GM23338 (cell line): Measurements from ENCODE around the gene UBXN10.

Experiments
- CREB1 ChIP-seq: fragments of 250-450 bp; sonication (Bioruptor Pico); IDR thresholded peaks from 2 replicates; pipeline ENCODE4 v1.5.0; 2020; ENCODE audit warnings: low read depth, mild to moderate bottlenecking, moderate library complexity
- CTCF ChIP-seq, 2 experiments: fragments of 200-600 bp in 1 of 2; sonication (generic) in 1 of 2; conservative IDR thresholded peaks; 2 replicates each; pipeline versions ENCODE4 v1.5.1 to v1.6.1; 2016 to 2017; ENCODE audit warnings: antibody characterized with exemption in 2 of 2, low read depth in 2 of 2, mild to moderate bottlenecking in 2 of 2, moderate library complexity in 1 of 2
- EZH2 ChIP-seq: fragments of 200-600 bp; sonication (generic); IDR thresholded peaks from one replicate; pipeline ENCODE4 v1.8.0; 2017; ENCODE audit warnings: antibody characterized with exemption, mild to moderate bottlenecking, low read depth; ENCODE audit not compliant: unreplicated experiment
- EZH2phosphoT487 ChIP-seq: fragments of 200-600 bp; sonication (generic); IDR thresholded peaks from one replicate; pipeline ENCODE4 v1.8.1; 2018; ENCODE audit warnings: antibody characterized with exemption; ENCODE audit not compliant: unreplicated experiment
- JUNB ChIP-seq: IDR thresholded peaks from one replicate; pipeline ENCODE4 v1.6.1; 2016; ENCODE audit warnings: antibody characterized with exemption; ENCODE audit not compliant: unreplicated experiment
- NANOG ChIP-seq: IDR thresholded peaks from 2 replicates; pipeline ENCODE4 v1.6.1; 2016; ENCODE audit warnings: antibody characterized with exemption, borderline replicate concordance
- POLR2AphosphoS5 ChIP-seq: IDR thresholded peaks from 2 replicates; pipeline ENCODE4 v1.6.1; 2016; ENCODE audit warnings: antibody characterized with exemption, low read depth
- REST ChIP-seq: IDR thresholded peaks from one replicate; pipeline ENCODE4 v1.6.1; 2018; ENCODE audit warnings: antibody characterized with exemption; ENCODE audit not compliant: unreplicated experiment
- STAT1 ChIP-seq: IDR thresholded peaks from one replicate; pipeline ENCODE4 v1.6.1; 2016; ENCODE audit warnings: antibody characterized with exemption; ENCODE audit not compliant: unreplicated experiment
- ZNF114 ChIP-seq: fragments of 250-450 bp; sonication (Bioruptor Pico); IDR thresholded peaks from 2 replicates; pipeline ENCODE4 v1.5.0; 2020; ENCODE audit warnings: mild to moderate bottlenecking, moderate library complexity
- ZNF331 ChIP-seq: fragments of 250-450 bp; sonication (Bioruptor Pico); IDR thresholded peaks from 2 replicates; pipeline ENCODE4 v1.5.0; 2020; ENCODE audit warnings: low read depth, mild to moderate bottlenecking, moderate library complexity

- TF ChIP-seq EZH2 (no peak), POLR2AphosphoS5 (no peak), CTCF (conservative IDR thresholded peaks at IDR 0.05; ENCODE audit: low read depth in 2 of 2) (peak; percentile 51 to 56), JUNB (no peak), REST (no peak), EZH2phosphoT487 (no peak), NANOG (no peak), ZNF114 (CRISPR knock-in tag) (no peak), CREB1 (CRISPR knock-in tag) (no peak), ZNF331 (CRISPR knock-in tag) (no peak), STAT1 (no peak)
Measured at GRCh38 chr1:20233394-20233793, 47.5 kb downstream of the UBXN10 start.
